GM23248 (cell line): ENCODE measurements around the gene LMX1B. TPM values are rescaled to one million over a fixed set of nuclear protein-coding genes. Genes with fewer than 3 reads are reported as not detected.

Source experiments
- DNase-seq: peaks from one replicate; pipeline ENCODE4 v3.0.0-alpha.2; 2015
- H2AFZ ChIP-seq: fragments of 200-600 bp; sonication (generic); 2 replicates; pipeline ENCODE4 v1.6.1; 2016; ENCODE audit warnings: antibody characterized with exemption
- H3F3A ChIP-seq: fragments of 200-600 bp; sonication (generic); 2 replicates; pipeline ENCODE4 v1.6.1; 2016; ENCODE audit warnings: mild to moderate bottlenecking, antibody characterized with exemption, mixed run types; ENCODE audit not compliant: insufficient read depth
- H3K27ac ChIP-seq: fragments of 200-600 bp; sonication (generic); 2 replicates; pipeline ENCODE4 v1.5.1; 2016; ENCODE audit warnings: mild to moderate bottlenecking
- H3K27me3 ChIP-seq: fragments of 200-600 bp; sonication (generic); replicated peaks from 2 replicates; pipeline ENCODE4 v1.6.1; 2016; ENCODE audit warnings: mild to moderate bottlenecking; ENCODE audit not compliant: insufficient read depth
- H3K36me3 ChIP-seq: fragments of 200-600 bp; sonication (generic); 2 replicates; pipeline ENCODE4 v1.6.1; 2016; ENCODE audit warnings: low read depth, mild to moderate bottlenecking
- H3K4me1 ChIP-seq: fragments of 200-600 bp; sonication (generic); 2 replicates; pipeline ENCODE4 v1.6.1; 2016; ENCODE audit warnings: mild to moderate bottlenecking; ENCODE audit not compliant: insufficient read depth
- H3K4me2 ChIP-seq: fragments of 200-600 bp; sonication (generic); one replicate; pipeline ENCODE4 v1.6.1; 2016; ENCODE audit warnings: mild to moderate bottlenecking; ENCODE audit not compliant: unreplicated experiment
- H3K4me3 ChIP-seq: fragments of 200-600 bp; sonication (generic); 2 replicates; pipeline ENCODE4 v1.5.1; 2016; ENCODE audit warnings: mild to moderate bottlenecking
- H3K79me2 ChIP-seq: fragments of 200-600 bp; sonication (generic); 2 replicates; pipeline ENCODE4 v1.6.1; 2016; ENCODE audit warnings: mild to moderate bottlenecking; ENCODE audit not compliant: insufficient read depth
- H3K9ac ChIP-seq: fragments of 200-600 bp; sonication (generic); 2 replicates; pipeline ENCODE4 v1.6.1; 2016; ENCODE audit warnings: mild to moderate bottlenecking
- H3K9me2 ChIP-seq: fragments of 200-600 bp; sonication (generic); 2 replicates; pipeline ENCODE4 v1.6.1; 2016; ENCODE audit warnings: mixed run types, mild to moderate bottlenecking, moderate library complexity; ENCODE audit not compliant: insufficient read depth
- H3K9me3 ChIP-seq: fragments of 200-600 bp; sonication (generic); one replicate; pipeline ENCODE4 v1.6.1; 2017; ENCODE audit warnings: low read depth
- H4K20me1 ChIP-seq: fragments of 200-600 bp; sonication (generic); 2 replicates; pipeline ENCODE4 v1.6.0; 2016; ENCODE audit not compliant: insufficient read depth
- EZH2 ChIP-seq: fragments of 200-600 bp; sonication (generic); IDR thresholded peaks from 2 replicates; pipeline ENCODE4 v1.6.1; 2018; ENCODE audit warnings: antibody characterized with exemption, mild to moderate bottlenecking; ENCODE audit not compliant: insufficient read depth, poor library complexity, severe bottlenecking
- EZH2phosphoT487 ChIP-seq: fragments of 200-600 bp; sonication (generic); IDR thresholded peaks from 2 replicates; pipeline ENCODE4 v1.6.1; 2018; ENCODE audit warnings: antibody characterized with exemption, moderate library complexity, mild to moderate bottlenecking, low read depth; ENCODE audit not compliant: insufficient read depth
- WGBS, 2 experiments: methylation state at CpG; one replicate each; pipeline ENCODE4 v1.1.6; 2015 to 2017; ENCODE audit warnings: low lambda C conversion rate in 2 of 2, low coverage in 1 of 2; ENCODE audit errors: missing lambda C conversion rate in 2 of 2; 5-methylcytosine and 5-hydroxymethylcytosine counted together
- in situ Hi-C: fragments of 300-500 bp; cut with MboI; formaldehyde crosslinking; loops from 2 replicates; pipeline ENCODE4 v1.15.0; 2020
- polyA plus RNA-seq: library from polyadenylated mRNA; unstranded; fragments of >200 nt; fragmentation: Nextera tagmentation; extraction: Ambion mirVana; gene quantifications from 2 replicates; pipeline ENCODE4 v1.2.1, GENCODE V29; 2016
- total RNA-seq: library from RNA; depleted of rRNA; stranded (reverse); fragments of >200 nt; shearing (Covaris generic); gene quantifications from 2 replicates; pipeline ENCODE4 v1.2.3, GENCODE V29; 2014

LMX1B gene
- total and polyA plus RNA-seq, 2 experiments from 2014 or later = not detected

DNA sequence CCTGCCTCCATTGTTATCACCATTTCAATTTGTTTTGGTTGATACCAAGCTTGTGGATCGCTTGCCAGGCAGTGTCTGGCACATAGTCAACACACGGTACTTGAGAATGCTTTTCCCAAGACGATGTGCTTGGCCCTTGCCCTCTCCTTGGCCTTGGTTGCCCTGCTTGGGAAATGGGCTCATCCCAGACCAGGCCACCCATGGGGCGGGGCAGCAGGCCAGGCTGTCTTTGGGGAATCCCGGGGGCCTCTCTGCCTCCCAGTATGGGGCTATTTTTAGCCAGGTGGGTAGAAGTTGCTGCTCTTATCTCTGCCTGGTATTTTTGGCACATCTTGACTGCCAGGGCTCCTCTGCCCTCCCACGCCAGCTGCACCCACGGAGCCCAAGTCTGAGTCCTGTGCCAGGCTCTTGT lies 49.9 kb downstream of the LMX1B start:
- DNase-seq = no peak
- WGBS, 2 experiments = 34 to 35% methylated on average over 6 to 7 of the region's 7 CpGs
- Histone ChIP-seq H3K36me3 (no peaks in the 10 kb centered on the region), H3K9ac (no peak overlapping the region), H3K4me1 (no peaks in the 10 kb centered on the region), H4K20me1 (no peaks in the 10 kb centered on the region), H3K9me3 (no peaks in the 10 kb centered on the region), H3K27ac (no peak overlapping the region), H3K9me2 (no peaks in the 10 kb centered on the region), H3F3A (no peaks in the 10 kb centered on the region), H2AFZ (no peak overlapping the region), H3K4me2 (no peak overlapping the region), H3K27me3 (no peaks in the 10 kb centered on the region; the same call in none of the 2 replicates), H3K79me2 (no peaks in the 10 kb centered on the region), H3K4me3 (no peak overlapping the region)
- in situ Hi-C loops = no loop called here
- TF ChIP-seq EZH2 (no peak), EZH2phosphoT487 (no peak)

DNA sequence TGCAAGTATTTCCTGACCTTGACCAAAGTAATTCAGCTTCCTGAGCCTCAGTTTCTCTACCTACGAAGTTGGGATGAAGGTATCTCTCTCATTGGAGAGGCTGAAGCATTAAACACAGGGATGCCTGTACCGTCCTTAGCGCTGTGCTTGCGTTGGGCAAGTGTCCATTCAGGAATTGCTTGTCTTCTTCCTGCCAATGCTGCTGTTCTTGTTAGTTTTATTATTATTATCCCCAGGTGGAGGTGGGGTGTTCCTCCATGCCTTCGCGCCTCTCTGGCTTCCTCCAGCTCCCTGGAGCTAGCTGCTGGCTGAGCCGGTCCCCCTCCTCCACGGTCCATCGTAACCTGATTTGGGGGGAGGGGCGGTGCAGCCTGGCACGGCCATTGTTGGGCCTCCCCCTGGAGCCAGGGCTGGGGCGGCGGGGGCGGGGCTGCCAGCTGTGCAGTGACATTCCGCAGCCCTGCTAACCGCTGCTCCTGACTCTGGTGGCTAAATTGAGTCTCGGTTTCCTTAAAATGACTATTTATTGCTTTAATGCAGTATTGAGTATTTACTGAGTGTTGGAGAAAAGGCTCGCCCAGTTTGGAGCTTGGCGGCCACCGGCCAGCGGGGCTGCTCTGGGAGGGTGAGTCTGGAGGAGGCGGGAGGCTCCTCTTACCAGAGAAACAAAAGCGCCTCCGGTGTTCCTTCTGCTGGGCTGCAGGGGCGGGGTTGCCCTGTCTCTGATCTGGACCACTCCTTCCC lies 51.3 kb downstream of the LMX1B start:
- Histone ChIP-seq H2AFZ (no peak overlapping the region), H3K4me1 (no peaks in the 10 kb centered on the region), H3K9me2 (no peaks in the 10 kb centered on the region), H3K36me3 (no peaks in the 10 kb centered on the region), H3F3A (no peaks in the 10 kb centered on the region), H3K27me3 (no peaks in the 10 kb centered on the region; the same call in none of the 2 replicates), H3K4me2 (no peak overlapping the region), H3K27ac (no peak overlapping the region), H3K4me3 (no peak overlapping the region), H3K9ac (no peak overlapping the region), H3K9me3 (no peaks in the 10 kb centered on the region), H3K79me2 (no peaks in the 10 kb centered on the region), H4K20me1 (no peaks in the 10 kb centered on the region)
- TF ChIP-seq EZH2 (no peak), EZH2phosphoT487 (no peak)
- WGBS, 2 experiments = 35 to 40% methylated on average over 25 of the region's 25 CpGs
- no peak for DNase-seq
- in situ Hi-C loops = no loop called here

DNA sequence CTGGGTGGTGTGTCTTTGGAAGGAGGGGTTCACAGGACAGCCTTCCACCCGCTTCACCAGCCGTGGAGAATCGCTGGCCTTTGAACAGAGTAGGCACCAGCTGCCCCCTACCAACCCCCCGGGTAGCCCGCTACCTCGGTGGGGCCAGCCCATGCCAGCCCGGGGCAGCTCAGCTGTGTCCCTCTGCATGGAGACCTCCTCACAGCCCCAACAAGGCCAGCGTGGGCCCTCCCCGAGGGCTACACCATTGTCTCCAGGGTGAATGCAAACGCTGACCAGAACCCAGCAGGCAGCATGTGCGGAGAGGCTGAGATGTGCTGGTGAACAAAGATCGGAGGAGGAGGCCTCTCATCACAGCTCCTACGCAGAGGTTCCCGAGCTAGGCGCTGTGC lies 51.9 kb downstream of the LMX1B start:
- WGBS, 2 experiments = 82 to 85% methylated on average over 13 to 15 of the region's 15 CpGs

GRCh38 chr9:126666155-126666803 lies 52.6 kb downstream of the LMX1B start:
- WGBS, 2 experiments = 77 to 81% methylated on average over 13 of the region's 13 CpGs
- H3F3A ChIP-seq = no peaks in the 10 kb centered on the region
- H3K4me3 ChIP-seq = no peak overlapping the region
- H3K79me2 ChIP-seq = no peaks in the 10 kb centered on the region
- H3K4me1 ChIP-seq = no peaks in the 10 kb centered on the region
- H3K9me3 ChIP-seq = no peaks in the 10 kb centered on the region
- no peak overlapping the region for H2AFZ ChIP-seq
- H3K9ac ChIP-seq = no peak overlapping the region
- no peak overlapping the region for H3K4me2 ChIP-seq
- no peak for TF ChIP-seq EZH2phosphoT487
- no peak for TF ChIP-seq EZH2
- H3K9me2 ChIP-seq = no peaks in the 10 kb centered on the region
- in situ Hi-C loops = no loop called here
- no peak for DNase-seq
- no peaks in the 10 kb centered on the region; the same call in none of the 2 replicates for H3K27me3 ChIP-seq
- no peak overlapping the region for H3K27ac ChIP-seq
- no peaks in the 10 kb centered on the region for H3K36me3 ChIP-seq
- H4K20me1 ChIP-seq = no peaks in the 10 kb centered on the region

More for the DNA sequence above, 51.9 kb downstream of the LMX1B start:
- H3K4me1 ChIP-seq = no peaks in the 10 kb centered on the region
- DNase-seq = no peak
- H3K27ac ChIP-seq = no peak overlapping the region
- no peaks in the 10 kb centered on the region for H3F3A ChIP-seq
- H3K27me3 ChIP-seq = no peaks in the 10 kb centered on the region; the same call in none of the 2 replicates
- no peaks in the 10 kb centered on the region for H3K9me2 ChIP-seq
- H4K20me1 ChIP-seq = no peaks in the 10 kb centered on the region
- no peaks in the 10 kb centered on the region for H3K36me3 ChIP-seq
- no peak overlapping the region for H3K4me3 ChIP-seq
- H3K4me2 ChIP-seq = no peak overlapping the region
- no peak overlapping the region for H2AFZ ChIP-seq
- H3K9ac ChIP-seq = no peak overlapping the region
- H3K79me2 ChIP-seq = no peaks in the 10 kb centered on the region
- TF ChIP-seq EZH2phosphoT487 (no peak), EZH2 (no peak)
- no peaks in the 10 kb centered on the region for H3K9me3 ChIP-seq
- in situ Hi-C loops = no loop called here
